OCI-LY7 (cell line): Measurements from ENCODE around the gene RAB3GAP2. TPM values are rescaled to one million over a fixed set of nuclear protein-coding genes. Genes with fewer than 3 reads are reported as not detected.
"Not testable (repeated sequence)": the region's sequence is repeated elsewhere in the genome, so short reads cannot be mapped to it uniquely, and the experiment has no call there.

Experiments
- BruUV-seq: library from RNA; stranded (reverse); fragments of 400-500 nt; replicated peaks from 2 replicates; lab custom pipeline; 2021; lab: Mats Ljungman, UMichigan
- CTCF ChIA-PET: fragments of 300-600 bp; sonication (Branson Sonifier 250); formaldehyde crosslinking; loops from one replicate; lab custom pipeline; 2022; ENCODE audit warnings: antibody characterized with exemption; ENCODE audit not compliant: unreplicated experiment; lab: Charles Lee
- POLR2A ChIA-PET: fragments of 300-600 bp; sonication (Branson Sonifier 250); formaldehyde crosslinking; loops from one replicate; lab custom pipeline; 2022; ENCODE audit warnings: antibody characterized with exemption; lab: Charles Lee
- DNase-seq: peaks from one replicate; pipeline ENCODE4 v3.0.0-alpha.2; 2015; ENCODE audit warnings: low spot score
- H2AFZ ChIP-seq: fragments of 200-600 bp; sonication (generic), shearing (Covaris generic); 2 replicates; pipeline ENCODE4 v1.6.1; 2014; ENCODE audit warnings: mild to moderate bottlenecking, antibody characterized with exemption, low read length, moderate library complexity
- H3K27ac ChIP-seq: fragments of 200-600 bp; sonication (generic); 2 replicates; pipeline ENCODE4 v1.5.1; 2014; ENCODE audit warnings: mixed run types, low read depth, mild to moderate bottlenecking, moderate library complexity, low read length, inconsistent platforms; ENCODE audit not compliant: poor library complexity, severe bottlenecking
- H3K36me3 ChIP-seq: fragments of 200-600 bp; sonication (generic); 2 replicates; pipeline ENCODE4 v1.6.1; 2014; ENCODE audit warnings: mild to moderate bottlenecking, antibody characterized with exemption, low read length, moderate library complexity, mixed read lengths; ENCODE audit not compliant: insufficient read depth
- H3K4me1 ChIP-seq: fragments of 200-600 bp; sonication (generic); 2 replicates; pipeline ENCODE4 v1.5.1; 2014; ENCODE audit warnings: mild to moderate bottlenecking, low read length; ENCODE audit not compliant: insufficient read depth, poor library complexity, severe bottlenecking
- H3K4me2 ChIP-seq: fragments of 200-600 bp; sonication (generic); 2 replicates; pipeline ENCODE4 v1.6.1; 2014; ENCODE audit warnings: mild to moderate bottlenecking, low read length
- H3K4me3 ChIP-seq: fragments of 200-600 bp; sonication (generic); 2 replicates; pipeline ENCODE4 v1.5.1; 2014; ENCODE audit warnings: mild to moderate bottlenecking, low read depth, low read length; ENCODE audit not compliant: poor library complexity, severe bottlenecking
- H3K79me2 ChIP-seq: fragments of 200-600 bp; sonication (generic); 2 replicates; pipeline ENCODE4 v1.6.1; 2016; ENCODE audit warnings: low read depth, mild to moderate bottlenecking, low read length, moderate library complexity, mixed read lengths; ENCODE audit not compliant: insufficient read depth
- H3K9me2 ChIP-seq: fragments of 200-600 bp; sonication (generic); 2 replicates; pipeline ENCODE4 v1.6.1; 2016; ENCODE audit warnings: mild to moderate bottlenecking, low read length, mixed read lengths; ENCODE audit not compliant: insufficient read depth
- H3K9me3 ChIP-seq: fragments of 200-600 bp; sonication (generic); 2 replicates; pipeline ENCODE4 v1.6.1; 2014; ENCODE audit warnings: mild to moderate bottlenecking, mixed run types, low read length, mixed read lengths
- H4K20me1 ChIP-seq: fragments of 200-600 bp; sonication (generic); 2 replicates; pipeline ENCODE4 v1.6.1; 2014; ENCODE audit warnings: mild to moderate bottlenecking, antibody characterized with exemption, low read length, moderate library complexity, mixed read lengths; ENCODE audit not compliant: insufficient read depth
- EZH2phosphoT487 ChIP-seq: fragments of 200-600 bp; sonication (generic); IDR thresholded peaks from 2 replicates; pipeline ENCODE4 v1.6.1; 2018; ENCODE audit warnings: low read depth, borderline replicate concordance, mild to moderate bottlenecking, mixed run types, antibody characterized with exemption, low read length, moderate library complexity, mixed read lengths
- intact Hi-C: fragments of 100-400 bp; cut with micrococcal nuclease; formaldehyde crosslinking; loops from one replicate; pipeline ENCODE4 v1.10.0; 2022; ENCODE audit not compliant: unreplicated experiment
- total RNA-seq, 2 experiments: library from RNA; depleted of rRNA in 1 of 2; stranded (reverse); fragments of >200 nt in 1 of 2; shearing (Covaris generic) in 1 of 2; gene quantifications; 2 replicates each; pipeline ENCODE4 v1.2.3, GENCODE V29; 2014 to 2022
- TF ChIP-seq, protein P1 (sequence below): fragments of 200-600 bp; sonication (generic); conservative IDR thresholded peaks from 2 replicates; pipeline ENCODE4 v1.5.1; 2014; ENCODE audit warnings: mild to moderate bottlenecking, antibody characterized with exemption, low read length, moderate library complexity, mixed read lengths

The RAB3GAP2 gene
- total RNA-seq, 2 experiments from 2014 or later, result 16.9 to 41.1 TPM

DNA sequence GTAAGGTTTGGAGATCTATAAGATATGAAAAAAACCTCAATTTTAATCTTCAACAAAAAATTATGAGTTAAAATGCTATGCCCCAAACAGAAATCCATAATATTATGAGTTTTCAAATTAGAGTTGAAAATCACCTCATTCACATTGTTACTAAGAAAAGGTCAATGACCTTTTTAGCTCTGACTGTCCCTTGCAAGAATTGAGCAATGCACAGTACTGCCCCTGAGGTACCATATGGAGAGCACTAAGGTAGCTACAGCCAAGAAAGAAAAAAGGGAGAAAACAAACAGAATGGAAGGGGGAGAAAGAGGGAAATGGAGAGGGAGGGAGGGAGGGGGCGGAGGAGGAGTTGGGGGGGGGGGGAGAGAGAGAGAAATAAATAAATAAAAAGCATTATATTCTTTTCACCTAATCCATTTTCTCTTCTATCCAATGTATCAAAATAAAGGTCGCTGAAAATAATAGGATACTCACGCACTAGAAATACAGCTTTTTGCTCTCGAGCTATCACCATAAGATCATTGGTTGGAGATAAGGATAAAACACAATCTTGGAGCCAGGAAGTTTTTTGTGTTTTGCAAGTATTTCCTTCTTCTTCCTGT is 58.8 kb downstream of the RAB3GAP2 start:
- CTCF ChIA-PET, result no interaction called here
- Histone ChIP-seq H3K4me2 (no peak overlapping the region), H3K36me3 (peaks cover 38% of the 10 kb centered on the region), H3K4me3 (no peak overlapping the region), H3K9me3 (no peaks in the 10 kb centered on the region), H3K79me2 (peaks cover 13% of the 10 kb centered on the region; the same call in 1 of the 2 replicates), H3K4me1 (no peaks in the 10 kb centered on the region), H3K9me2 (no peaks in the 10 kb centered on the region), H2AFZ (no peak overlapping the region), H4K20me1 (no peaks in the 10 kb centered on the region), H3K27ac (no peak overlapping the region)
- POLR2A ChIA-PET, result interaction anchor here (0.5 to 0.7 kb wide), 5 partner anchors 13 to 70 kb away, joined by 3 to 4 read pairs (median 3); no protein-coding TSS in a partner anchor
- DNase-seq, result no peak
- intact Hi-C loops, result no loop called here
- no peak for TF ChIP-seq EZH2phosphoT487
- TF ChIP-seq, protein P1, sequence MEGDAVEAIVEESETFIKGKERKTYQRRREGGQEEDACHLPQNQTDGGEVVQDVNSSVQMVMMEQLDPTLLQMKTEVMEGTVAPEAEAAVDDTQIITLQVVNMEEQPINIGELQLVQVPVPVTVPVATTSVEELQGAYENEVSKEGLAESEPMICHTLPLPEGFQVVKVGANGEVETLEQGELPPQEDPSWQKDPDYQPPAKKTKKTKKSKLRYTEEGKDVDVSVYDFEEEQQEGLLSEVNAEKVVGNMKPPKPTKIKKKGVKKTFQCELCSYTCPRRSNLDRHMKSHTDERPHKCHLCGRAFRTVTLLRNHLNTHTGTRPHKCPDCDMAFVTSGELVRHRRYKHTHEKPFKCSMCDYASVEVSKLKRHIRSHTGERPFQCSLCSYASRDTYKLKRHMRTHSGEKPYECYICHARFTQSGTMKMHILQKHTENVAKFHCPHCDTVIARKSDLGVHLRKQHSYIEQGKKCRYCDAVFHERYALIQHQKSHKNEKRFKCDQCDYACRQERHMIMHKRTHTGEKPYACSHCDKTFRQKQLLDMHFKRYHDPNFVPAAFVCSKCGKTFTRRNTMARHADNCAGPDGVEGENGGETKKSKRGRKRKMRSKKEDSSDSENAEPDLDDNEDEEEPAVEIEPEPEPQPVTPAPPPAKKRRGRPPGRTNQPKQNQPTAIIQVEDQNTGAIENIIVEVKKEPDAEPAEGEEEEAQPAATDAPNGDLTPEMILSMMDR, result no peak
- BruUV-seq, result no TSS peak

DNA sequence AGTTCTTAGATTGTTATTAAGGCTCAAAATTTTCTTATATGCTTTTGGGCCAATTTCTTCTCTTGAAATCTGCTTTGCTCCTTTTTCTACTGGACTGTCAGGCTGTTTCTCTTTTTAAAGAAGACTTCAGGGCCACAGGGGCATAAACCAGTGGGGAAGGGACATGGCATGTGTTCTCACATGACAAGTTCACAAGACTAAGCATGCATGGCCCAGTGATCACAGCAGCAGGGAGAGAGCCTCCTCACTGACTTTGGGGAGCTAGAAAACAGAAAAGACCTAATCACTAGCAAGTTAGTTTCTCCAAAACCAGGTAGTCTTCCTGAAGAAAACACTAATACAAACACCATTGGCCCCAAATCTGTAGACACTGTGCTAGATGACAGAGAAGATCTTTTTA is 64.8 kb downstream of the RAB3GAP2 start:
- POLR2A ChIA-PET, result interaction anchor here (0.6 to 1.5 kb wide), 2 partner anchors 11 to 30 kb away, joined by 6 to 7 read pairs; no protein-coding TSS in a partner anchor
- CTCF ChIA-PET, result interaction anchor here (0.6 kb wide), 1 partner anchor 20 kb away, joined by 3 read pairs; no protein-coding TSS in a partner anchor
- Histone ChIP-seq H4K20me1 (no peaks in the 10 kb centered on the region), H3K36me3 (peaks cover 77% of the 10 kb centered on the region), H3K4me1 (no peaks in the 10 kb centered on the region), H3K27ac (no peak overlapping the region), H3K79me2 (no peaks in the 10 kb centered on the region), H2AFZ (no peak overlapping the region), H3K9me2 (no peaks in the 10 kb centered on the region), H3K4me2 (no peak overlapping the region), H3K9me3 (no peaks in the 10 kb centered on the region), H3K4me3 (no peak overlapping the region)
- DNase-seq, result no peak
- TF ChIP-seq, protein P1, result no peak
- TF ChIP-seq EZH2phosphoT487, result no peak
- intact Hi-C loops, result no loop called here
- BruUV-seq, result no TSS peak

GRCh38 chr1:220204758-220205157 is 67.5 kb downstream of the RAB3GAP2 start:
- CTCF ChIA-PET, intact Hi-C loops, H4K20me1 ChIP-seq, H3K4me3 ChIP-seq, H3K79me2 ChIP-seq, H3K4me1 ChIP-seq, DNase-seq, H3K9me3 ChIP-seq, H3K4me2 ChIP-seq, H3K27ac ChIP-seq, H2AFZ ChIP-seq, H3K9me2 ChIP-seq, BruUV-seq: not testable (repeated sequence)
- peaks cover 79% of the 10 kb centered on the region for H3K36me3 ChIP-seq
- POLR2A ChIA-PET, result interaction anchor here (0.5 kb wide), 1 partner anchor 19 kb away, joined by 4 read pairs; no protein-coding TSS in a partner anchor
